ENCODE data around the gene MGAM2. TPM values are rescaled to one million over a fixed set of nuclear protein-coding genes. Genes with fewer than 3 reads are reported as not detected.

MGAM2 gene
- total RNA-seq = not detected in 2 replicates

DNA sequence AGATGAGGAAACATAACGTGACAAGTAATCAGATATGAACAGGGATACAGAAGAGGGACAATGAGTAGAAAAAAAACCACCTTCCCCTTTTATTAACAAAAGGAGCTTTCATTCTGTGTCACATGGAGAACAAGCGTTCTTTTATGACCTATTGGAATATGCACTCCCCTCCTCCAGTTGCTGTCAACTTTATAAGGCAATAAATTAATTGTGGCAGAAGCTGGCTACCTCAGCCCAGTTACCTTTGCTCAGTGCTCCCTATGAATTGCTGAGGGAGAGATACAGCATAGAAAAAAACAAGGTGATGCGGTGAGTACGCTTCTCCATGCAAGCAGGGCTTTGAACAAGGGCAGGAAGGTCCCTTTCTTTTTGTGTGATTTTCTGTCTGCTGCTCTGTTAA, at the start of gene MGAM2:
MGAM2 (plus strand) TSS at position 220 of the 400 bp plus-strand sequence. CDS start 5,156 bp downstream, outside the sequence.

GRCh38 chr7:142257958-142258357, 146.4 kb downstream of the MGAM2 start, which contains the start of gene PRSS58:
Gene PRSS58 (minus strand): TSS chr7:142258058. CDS start chr7:142257707, 351 bp downstream.

Other genes starting within 250 kb of the MGAM2 start
- gene OR9A4, start 195.3 kb upstream of the MGAM2 start, total RNA-seq = not detected in 2 replicates
- not detected in 2 replicates for gene CLEC5A, start 164.7 kb upstream of the MGAM2 start, total RNA-seq
- not detected in 2 replicates for gene TAS2R38, start 137.9 kb upstream of the MGAM2 start, total RNA-seq
- gene MGAM, start 115.8 kb upstream of the MGAM2 start, total RNA-seq = not detected in 2 replicates
- not detected in 2 replicates for gene PRSS58, start 146.3 kb downstream of the MGAM2 start, total RNA-seq

Data from smooth muscle cell of trachea (primary cell).